Endothelial cell of umbilical vein (primary cell): ENCODE results near the gene MALRD1. TPM values are rescaled to one million over a fixed set of nuclear protein-coding genes. Genes with fewer than 3 reads are reported as not detected.

Experiments used
- BruUV-seq: library from RNA; stranded (reverse); fragments of 400-500 nt; replicated peaks from 2 replicates; lab custom pipeline; 2021; lab: Mats Ljungman, UMichigan
- CTCF ChIA-PET: fragments of 300-600, 350-600 bp; sonication (Branson Sonifier 250); formaldehyde crosslinking; loops from one replicate; lab custom pipeline; 2021; ENCODE audit warnings: antibody characterized with exemption, inconsistent platforms; lab: Charles Lee
- POLR2A ChIA-PET: fragments of 300-600, 350-600 bp; sonication (Branson Sonifier 250); formaldehyde crosslinking; loops from one replicate; lab custom pipeline; 2021; ENCODE audit warnings: antibody characterized with exemption, inconsistent platforms; lab: Charles Lee
- DNase-seq: peaks from one replicate; pipeline ENCODE4 v3.0.0-alpha.2; 2011; ENCODE audit warnings: low read depth, low spot score
- FAIRE-seq: peaks from 2 replicates; lab custom pipeline; 2011; peaks lifted over from hg19 to GRCh38; lab: Jason Lieb, UNC
- H2AFZ ChIP-seq: 2 replicates; pipeline ENCODE4 v1.6.0; 2012; ENCODE audit warnings: low read depth, low read length, control low read depth, inconsistent platforms
- H3K27ac ChIP-seq: 2 replicates; pipeline ENCODE4 v1.5.1; 2011; ENCODE audit warnings: low read depth, mild to moderate bottlenecking, control low read depth, low read length, moderate library complexity; ENCODE audit not compliant: insufficient read depth
- H3K27me3 ChIP-seq, 2 experiments: 2 replicates each; pipeline versions ENCODE4 v1.6.0 to v1.6.1; 2011; ENCODE audit warnings: low read length in 2 of 2, mixed read lengths in 1 of 2; ENCODE audit not compliant: control insufficient read depth in 2 of 2, insufficient read depth in 2 of 2
- H3K36me3 ChIP-seq, 2 experiments: 2 replicates in 1 of 2; 3 replicates in 1 of 2; pipeline ENCODE4 v1.5.1; 2011; ENCODE audit warnings: low read length in 2 of 2, mild to moderate bottlenecking in 1 of 2, moderate library complexity in 1 of 2; ENCODE audit not compliant: control insufficient read depth in 2 of 2, insufficient read depth in 2 of 2; ENCODE audit errors: extremely low read depth in 1 of 2
- H3K4me1 ChIP-seq: 3 replicates; pipeline ENCODE4 v1.5.1; 2011; ENCODE audit warnings: mild to moderate bottlenecking, low read length; ENCODE audit not compliant: control insufficient read depth, insufficient read depth; ENCODE audit errors: extremely low read depth
- H3K4me2 ChIP-seq: 2 replicates; pipeline ENCODE4 v1.6.1; 2011; ENCODE audit warnings: low read length, control low read depth, mixed read lengths; ENCODE audit not compliant: insufficient read depth
- H3K4me3 ChIP-seq, 3 experiments: fragments of 200-600 bp in 1 of 3; sonication (generic), shearing (Covaris generic) in 1 of 3; replicated peaks in 1 of 3; 2 replicates each; pipeline ENCODE4 v1.5.1; 2011 to 2016; ENCODE audit warnings: control low read depth in 3 of 3, low read length in 3 of 3, mild to moderate bottlenecking in 2 of 3, inconsistent platforms in 1 of 3, low read depth in 1 of 3, moderate library complexity in 1 of 3; ENCODE audit not compliant: insufficient read depth in 1 of 3
- H3K79me2 ChIP-seq: 2 replicates; pipeline ENCODE4 v1.6.0; 2012; ENCODE audit warnings: low read length, inconsistent platforms; ENCODE audit not compliant: control insufficient read depth, insufficient read depth
- H3K9ac ChIP-seq: replicated peaks from 2 replicates; pipeline ENCODE3; 2011; ENCODE audit warnings: low read length, control low read depth; ENCODE audit not compliant: insufficient read depth; ENCODE audit errors: extremely low read depth
- H3K9me1 ChIP-seq: replicated peaks from 3 replicates; pipeline ENCODE4 v1.6.0; 2011; ENCODE audit warnings: mild to moderate bottlenecking, low read length; ENCODE audit not compliant: control insufficient read depth, insufficient read depth; ENCODE audit errors: extremely low read depth
- H3K9me3 ChIP-seq: replicated peaks from 2 replicates; pipeline ENCODE4 v1.5.1; 2012; ENCODE audit warnings: low read length, inconsistent platforms; ENCODE audit not compliant: control insufficient read depth, insufficient read depth
- H4K20me1 ChIP-seq: replicated peaks from 2 replicates; pipeline ENCODE3; 2011; ENCODE audit warnings: mild to moderate bottlenecking, low read length; ENCODE audit not compliant: control insufficient read depth, insufficient read depth; ENCODE audit errors: extremely low read depth
- EZH2 ChIP-seq: IDR thresholded peaks from 2 replicates; pipeline ENCODE4 v1.6.1; 2012; ENCODE audit warnings: borderline replicate concordance, low read depth, mild to moderate bottlenecking, moderate library complexity, low read length, inconsistent platforms; ENCODE audit not compliant: severe bottlenecking
- FOS ChIP-seq: IDR thresholded peaks from 2 replicates; pipeline ENCODE4 v1.6.1; 2011; ENCODE audit warnings: mild to moderate bottlenecking, low read length, moderate library complexity, borderline replicate concordance; ENCODE audit not compliant: insufficient read depth
- GATA2 ChIP-seq: IDR thresholded peaks from 2 replicates; pipeline ENCODE4 v1.7.0; 2011; ENCODE audit warnings: low read depth, mild to moderate bottlenecking, moderate library complexity, mixed read lengths, low read length; ENCODE audit not compliant: insufficient read length, insufficient read depth
- JUN ChIP-seq: IDR thresholded peaks from 2 replicates; pipeline ENCODE4 v1.6.1; 2011; ENCODE audit warnings: borderline replicate concordance, low read depth; ENCODE audit not compliant: insufficient read length, insufficient read depth
- MYC ChIP-seq: IDR thresholded peaks from one replicate; pipeline ENCODE4 v1.6.1; 2011; ENCODE audit warnings: mild to moderate bottlenecking, low read depth, low read length
- POLR2A ChIP-seq: IDR thresholded peaks from 2 replicates; pipeline ENCODE4 v1.6.1; 2012; ENCODE audit warnings: low read depth, mild to moderate bottlenecking, control low read depth, low read length
- POLR2AphosphoS5 ChIP-seq: IDR thresholded peaks from 2 replicates; pipeline ENCODE4 v1.6.1; 2012; ENCODE audit warnings: low read depth, mild to moderate bottlenecking, control low read depth, low read length, moderate library complexity; ENCODE audit not compliant: insufficient read depth
- dilution Hi-C: fragments of 300-500 bp; cut with MboI; formaldehyde crosslinking; loops from one replicate; pipeline ENCODE4 v1.15.0; 2019; ENCODE audit warnings: low sequenced_read_pairs; ENCODE audit not compliant: extremely low pct_ligation_motif_present
- intact Hi-C: fragments of 100-400 bp; cut with micrococcal nuclease; formaldehyde crosslinking; loops from one replicate; pipeline ENCODE4 v1.10.0; 2022
- polyA plus RNA-seq, 4 experiments: library from polyadenylated mRNA; depleted of rRNA in 3 of 4; stranded (reverse) in 3 of 4; unstranded in 1 of 4; fragments of >200 nt; gene quantifications; 2 replicates each; pipeline versions ENCODE4 v1.2.1 to v1.2.3, GENCODE V29; 2011 to 2012; ENCODE audit warnings: missing spikeins in 1 of 4
- total RNA-seq: library from RNA; stranded (reverse); gene quantifications from 2 replicates; pipeline ENCODE4 v1.2.3, GENCODE V29; 2021
- TF ChIP-seq, protein P1 (sequence below): IDR thresholded peaks from 2 replicates; pipeline ENCODE4 v1.6.1; 2011; ENCODE audit not compliant: insufficient read depth, insufficient read length
- TF ChIP-seq, protein P2 (sequence below), 2 donors: IDR thresholded peaks; 1 replicate in 1 of 2; 2 replicates in 1 of 2; pipeline ENCODE4 v1.5.1; 2011; ENCODE audit warnings: low read length in 2 of 2, mild to moderate bottlenecking in 2 of 2, moderate library complexity in 2 of 2, control low read depth in 1 of 2, inconsistent platforms in 1 of 2, low read depth in 1 of 2; ENCODE audit not compliant: insufficient read depth in 1 of 2; ENCODE audit errors: extremely low read depth in 1 of 2

MALRD1 gene
- total and polyA plus RNA-seq, 2 donors (not counting 3 experiments of a cell fraction or from before 2014, with no cell fraction given), result not detected

DNA sequence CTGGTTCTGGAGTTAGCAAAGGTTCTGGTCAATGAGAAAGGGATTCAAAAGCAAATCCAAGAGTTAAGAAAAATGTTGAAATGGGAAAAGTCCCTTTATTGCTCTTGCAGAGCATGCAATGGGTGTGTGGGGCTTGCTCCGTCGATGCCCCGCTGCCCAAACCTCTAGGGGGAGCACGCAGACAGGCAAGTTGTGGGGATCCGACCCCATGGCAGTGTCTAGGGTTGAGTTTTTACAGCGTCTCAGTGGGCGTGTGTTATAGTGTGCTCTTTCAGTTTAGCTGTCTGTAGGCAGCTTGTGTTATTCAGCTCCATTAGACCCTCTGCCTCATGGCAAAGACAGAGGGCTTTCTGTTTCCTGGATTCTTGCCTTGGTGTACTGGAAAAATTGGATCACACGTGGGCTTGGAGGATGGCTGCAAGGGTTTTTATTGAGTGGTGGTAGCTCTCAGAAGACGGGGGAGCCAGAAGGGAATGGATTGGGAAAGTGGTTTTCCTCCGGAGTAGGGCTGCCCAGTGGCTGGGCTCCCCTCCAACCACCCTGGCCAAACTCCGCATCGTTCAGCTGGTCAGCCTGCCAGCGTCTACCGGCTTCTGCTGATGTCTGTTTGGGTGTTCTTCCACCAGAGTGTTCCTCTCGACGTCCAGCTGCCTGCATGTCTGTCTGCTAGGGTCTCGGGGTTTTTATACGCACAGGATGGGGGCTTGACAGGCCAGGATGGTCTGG lies 665.4 kb downstream of the MALRD1 start:
- DNase-seq (no peak), FAIRE-seq (no peak)
- ChIA-PET CTCF (no interaction called here), POLR2A (no interaction called here)
- H3K9me3 ChIP-seq, result peaks cover 4% of the 10 kb centered on the region
- intact Hi-C loops (no loop called here), dilution Hi-C loops (no loop called here)
- H3K9me1 ChIP-seq, result no peaks in the 10 kb centered on the region
- H2AFZ ChIP-seq, result no peak overlapping the region
- no peak overlapping the region for H3K9ac ChIP-seq
- H3K4me3 ChIP-seq, result no peak overlapping the region
- H3K79me2 ChIP-seq, result no peaks in the 10 kb centered on the region
- H3K4me2 ChIP-seq, result no peak overlapping the region
- H4K20me1 ChIP-seq, result no peaks in the 10 kb centered on the region
- H3K36me3 ChIP-seq, result no peaks in the 10 kb centered on the region
- no peaks in the 10 kb centered on the region for H3K27me3 ChIP-seq
- BruUV-seq, result no TSS peak
- TF ChIP-seq GATA2, result no peak
- no peak for TF ChIP-seq POLR2A
- TF ChIP-seq JUN, result no peak
- no peak for TF ChIP-seq POLR2AphosphoS5
- no peak for TF ChIP-seq FOS
- no peak for TF ChIP-seq EZH2
- TF ChIP-seq MYC, result no peak
- TF ChIP-seq, protein P1, sequence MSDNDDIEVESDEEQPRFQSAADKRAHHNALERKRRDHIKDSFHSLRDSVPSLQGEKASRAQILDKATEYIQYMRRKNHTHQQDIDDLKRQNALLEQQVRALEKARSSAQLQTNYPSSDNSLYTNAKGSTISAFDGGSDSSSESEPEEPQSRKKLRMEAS, result no peak
- TF ChIP-seq, protein P2, sequence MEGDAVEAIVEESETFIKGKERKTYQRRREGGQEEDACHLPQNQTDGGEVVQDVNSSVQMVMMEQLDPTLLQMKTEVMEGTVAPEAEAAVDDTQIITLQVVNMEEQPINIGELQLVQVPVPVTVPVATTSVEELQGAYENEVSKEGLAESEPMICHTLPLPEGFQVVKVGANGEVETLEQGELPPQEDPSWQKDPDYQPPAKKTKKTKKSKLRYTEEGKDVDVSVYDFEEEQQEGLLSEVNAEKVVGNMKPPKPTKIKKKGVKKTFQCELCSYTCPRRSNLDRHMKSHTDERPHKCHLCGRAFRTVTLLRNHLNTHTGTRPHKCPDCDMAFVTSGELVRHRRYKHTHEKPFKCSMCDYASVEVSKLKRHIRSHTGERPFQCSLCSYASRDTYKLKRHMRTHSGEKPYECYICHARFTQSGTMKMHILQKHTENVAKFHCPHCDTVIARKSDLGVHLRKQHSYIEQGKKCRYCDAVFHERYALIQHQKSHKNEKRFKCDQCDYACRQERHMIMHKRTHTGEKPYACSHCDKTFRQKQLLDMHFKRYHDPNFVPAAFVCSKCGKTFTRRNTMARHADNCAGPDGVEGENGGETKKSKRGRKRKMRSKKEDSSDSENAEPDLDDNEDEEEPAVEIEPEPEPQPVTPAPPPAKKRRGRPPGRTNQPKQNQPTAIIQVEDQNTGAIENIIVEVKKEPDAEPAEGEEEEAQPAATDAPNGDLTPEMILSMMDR (IDR thresholded peaks at IDR 0.05; ENCODE audit: extremely low read depth in 1 of 2, insufficient read depth in 1 of 2, low read depth in 1 of 2, low read length in 2 of 2), result no peak
- no peak overlapping the region for H3K27ac ChIP-seq
- H3K4me1 ChIP-seq, result no peaks in the 10 kb centered on the region
